Cerebellar nuclear complex (tissue), 1 donor: Measurements from ENCODE around the gene ERP27.

Experiments
- DNase-seq, 2 experiments: peaks; one replicate each; lab custom pipeline; 2025; lab: John Stamatoyannopoulos, UW

The ERP27 gene

GRCh38 chr12:14903386-14904098 lies 34.8 kb downstream of the ERP27 start:
- no peak for DNase-seq

GRCh38 chr12:14902465-14902864 lies 35.9 kb downstream of the ERP27 start:
- DNase-seq: no peak

- DNase-seq: no peak
Observed at GRCh38 chr12:14901228-14901562, 37.1 kb downstream of the ERP27 start.

- no peak for DNase-seq
Observed at GRCh38 chr12:14900521-14901227, 37.7 kb downstream of the ERP27 start.

GRCh38 chr12:14896521-14897169 lies 41.7 kb downstream of the ERP27 start:
- DNase-seq: peak in 1 of 2 experiments; percentile 39

GRCh38 chr12:14893506-14894250 lies 44.7 kb downstream of the ERP27 start:
- no peak for DNase-seq

GRCh38 chr12:14892726-14893505 lies 45.4 kb downstream of the ERP27 start:
- no peak for DNase-seq

- DNase-seq: no peak
Observed at GRCh38 chr12:14890701-14891100, 47.6 kb downstream of the ERP27 start.

- no peak for DNase-seq
Observed at GRCh38 chr12:14886271-14886670, 52.1 kb downstream of the ERP27 start.

- no peak for DNase-seq
Observed at GRCh38 chr12:14885718-14886221, 52.6 kb downstream of the ERP27 start, which contains the start of gene MGP. MGP (minus strand) TSS chr12:14885854; CDS start chr12:14885791, 63 bp downstream.

GRCh38 chr12:14884458-14884878 lies 53.9 kb downstream of the ERP27 start:
- DNase-seq: peak in 1 of 2 experiments; percentile 36

GRCh38 chr12:14883686-14884085 lies 54.7 kb downstream of the ERP27 start:
- DNase-seq: peak in 1 of 2 experiments; percentile 43

GRCh38 chr12:14880890-14881453 lies 57.4 kb downstream of the ERP27 start:
- no peak for DNase-seq

- no peak for DNase-seq
Observed at GRCh38 chr12:14879222-14879933, 59.0 kb downstream of the ERP27 start.

GRCh38 chr12:14878488-14878887 lies 59.8 kb downstream of the ERP27 start:
- no peak for DNase-seq

- DNase-seq: no peak
Observed at GRCh38 chr12:14876833-14877232, 61.5 kb downstream of the ERP27 start.

GRCh38 chr12:14874882-14875281 lies 63.5 kb downstream of the ERP27 start:
- peak in 1 of 2 experiments; percentile 35 for DNase-seq

GRCh38 chr12:14873440-14874185 lies 64.7 kb downstream of the ERP27 start:
- DNase-seq: no peak

GRCh38 chr12:14871886-14872285 lies 66.5 kb downstream of the ERP27 start:
- peak; percentile 30 to 41 for DNase-seq
